NCI-H2081 (cell line): ENCODE data around the gene MSMO1.

Experiments
- DNase-seq, 2 experiments: peaks; one replicate each; lab custom pipeline; 2025; lab: John Stamatoyannopoulos, UW

The MSMO1 gene

GRCh38 chr4:165360041-165360695, 32.7 kb downstream of the MSMO1 start:
- DNase-seq: no peak

DNA sequence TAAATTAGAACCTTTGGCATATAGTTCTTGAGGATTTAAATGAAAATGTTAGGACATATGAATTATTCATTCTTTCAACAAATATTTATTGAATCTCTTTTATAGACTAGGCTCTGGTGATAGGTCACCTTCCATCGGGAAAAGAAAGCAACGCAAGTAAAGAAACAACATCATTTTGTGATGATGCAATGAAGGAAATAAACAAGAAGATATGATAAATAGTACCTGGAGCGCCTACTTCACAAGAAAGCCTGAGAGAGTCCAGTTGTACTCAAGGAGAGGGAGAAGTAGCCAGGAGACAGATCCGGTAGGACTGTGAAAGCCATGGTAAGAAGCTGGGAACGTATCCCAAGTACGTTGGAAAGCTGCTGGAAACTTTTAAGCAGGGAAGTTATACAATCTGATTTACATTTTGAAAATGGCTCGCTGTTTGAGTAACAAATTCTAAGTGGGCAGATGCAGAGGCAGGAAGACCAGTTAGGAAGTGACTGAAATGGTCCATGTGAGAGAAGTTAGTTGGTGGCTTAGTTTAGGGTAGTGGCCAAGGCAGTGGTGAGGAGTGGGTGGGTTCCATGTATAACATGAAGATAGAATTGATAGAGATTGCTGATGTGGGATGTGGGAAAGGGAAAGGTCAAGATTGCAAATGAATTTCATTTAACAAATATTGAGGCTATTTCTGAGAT, 33.7 kb downstream of the MSMO1 start:
- DNase-seq: no peak

- no peak for DNase-seq
These were observed 34.3 kb downstream of the MSMO1 start for GRCh38 chr4:165361810-165362209.

GRCh38 chr4:165364452-165365080, 37.1 kb downstream of the MSMO1 start:
- no peak for DNase-seq

- DNase-seq: no peak
These were observed 39.6 kb downstream of the MSMO1 start for GRCh38 chr4:165367040-165367439.

DNA sequence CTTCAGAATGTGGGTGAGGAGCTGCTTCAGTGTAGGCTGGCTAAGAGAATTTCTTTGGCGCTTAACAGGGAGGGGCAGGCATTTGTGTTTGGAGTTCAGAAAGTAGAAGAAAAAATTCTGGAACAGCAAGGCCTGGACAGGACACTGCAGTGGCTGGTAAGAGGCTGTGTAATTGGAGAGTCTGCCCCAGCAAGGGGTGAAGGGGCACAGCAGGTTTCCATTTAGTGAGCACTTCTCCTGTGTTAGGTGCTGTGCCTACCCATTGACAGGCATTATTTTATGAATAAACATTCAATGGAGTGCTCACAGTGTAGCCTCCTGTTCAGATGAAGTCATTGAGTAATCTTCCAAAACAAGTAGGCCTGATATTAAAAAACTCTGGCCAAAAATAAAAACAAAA, 40.6 kb downstream of the MSMO1 start:
- peak in 1 of 2 experiments; percentile 54 for DNase-seq

- no peak for DNase-seq
These were observed 41.1 kb downstream of the MSMO1 start for GRCh38 chr4:165368567-165368966.

DNA sequence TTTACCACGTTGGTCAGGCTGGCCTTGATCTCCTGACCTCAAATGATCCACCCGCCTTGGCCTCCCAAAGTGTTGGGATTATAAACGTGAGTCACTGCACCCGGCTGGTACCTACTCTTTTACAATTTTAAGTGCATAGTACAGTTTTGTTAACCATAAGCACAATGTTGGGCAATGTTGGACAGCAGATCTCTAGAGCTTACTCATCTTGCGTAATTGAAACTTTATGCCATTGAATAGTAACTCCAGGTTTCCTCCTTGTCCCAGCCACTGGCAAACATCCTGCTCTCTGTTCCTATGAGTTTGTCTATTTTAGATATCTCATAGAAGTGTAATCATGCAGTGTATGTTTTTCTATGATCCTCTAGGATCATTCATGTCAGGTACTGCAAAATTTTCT, 42.1 kb downstream of the MSMO1 start:
- no peak for DNase-seq

GRCh38 chr4:165370530-165370929, 43.1 kb downstream of the MSMO1 start:
- DNase-seq: no peak

- DNase-seq: no peak
These were observed 48.0 kb downstream of the MSMO1 start for GRCh38 chr4:165375465-165375864.

- no peak for DNase-seq
These were observed 50.9 kb downstream of the MSMO1 start for GRCh38 chr4:165378398-165378744.

GRCh38 chr4:165378745-165379677, 51.5 kb downstream of the MSMO1 start, which contains the start of gene CPE:
Gene CPE, plus strand, starts transcription at chr4:165379008. Its CDS starts 214 bp downstream, at chr4:165379222.
- peak; percentile 81 to 88 for DNase-seq

DNA sequence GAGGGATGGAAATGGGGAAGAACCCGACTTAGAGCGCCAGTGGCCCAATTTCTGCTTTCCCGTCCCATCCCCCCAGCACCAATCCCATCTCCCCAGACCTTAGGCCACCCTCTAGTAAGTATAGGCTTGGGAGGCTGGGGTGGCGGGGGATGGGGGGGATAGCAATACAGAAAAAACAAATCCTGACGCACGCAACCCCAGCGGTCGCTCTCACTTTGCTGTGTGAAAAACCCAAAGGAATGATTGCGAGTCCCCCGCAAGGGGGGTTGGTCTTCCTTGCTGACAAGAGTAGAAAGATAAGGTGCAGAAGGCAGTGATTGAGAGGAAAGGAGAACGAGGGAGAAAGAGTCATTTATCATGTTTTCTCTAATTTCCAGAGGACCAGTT, 52.2 kb downstream of the MSMO1 start:
- peak; percentile 57 to 74 for DNase-seq

DNA sequence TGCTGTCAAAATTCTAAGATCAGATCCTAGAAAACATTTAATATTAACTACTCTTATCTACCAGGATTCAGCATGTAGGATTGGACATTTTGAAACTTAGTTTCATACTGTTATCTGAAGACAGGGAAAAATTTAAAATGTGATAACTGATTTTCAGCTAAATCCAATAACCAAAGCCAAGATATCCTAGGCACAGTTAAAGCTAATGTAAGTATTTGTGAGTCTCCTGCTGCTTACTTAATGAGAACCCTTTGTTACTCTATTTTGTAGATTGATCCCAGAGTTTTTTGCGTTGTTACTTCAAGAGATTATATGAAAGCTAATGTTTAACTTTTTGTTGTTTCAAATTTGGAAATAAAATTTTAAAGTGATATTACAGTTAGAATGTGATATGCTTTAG, 53.3 kb downstream of the MSMO1 start:
- no peak for DNase-seq

- DNase-seq: peak in 1 of 2 experiments; percentile 19
These were observed 54.4 kb downstream of the MSMO1 start for GRCh38 chr4:165381821-165382373.

- DNase-seq: no peak
These were observed 55.2 kb downstream of the MSMO1 start for GRCh38 chr4:165382640-165383039.

- peak; percentile 49 to 89 for DNase-seq
These were observed 56.2 kb downstream of the MSMO1 start for GRCh38 chr4:165383591-165384073.

DNA sequence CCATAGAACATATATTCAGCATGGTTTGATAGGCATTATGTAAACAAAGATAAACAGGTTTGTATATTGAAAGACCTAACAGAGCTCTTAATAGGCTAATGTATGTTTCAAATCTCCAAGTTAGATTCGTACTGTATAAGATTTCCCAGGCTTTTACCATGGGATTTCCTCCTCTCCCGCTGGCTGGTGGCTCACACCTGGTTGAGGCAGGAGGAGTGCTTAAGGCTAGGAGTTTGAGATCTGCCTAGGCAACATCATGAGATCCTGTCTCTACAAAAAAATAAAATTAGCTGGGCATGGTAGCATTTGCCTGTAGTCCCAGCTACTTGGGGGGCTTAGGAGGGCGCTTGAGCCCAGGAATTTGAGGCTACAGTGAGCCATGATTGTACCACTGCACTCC, 56.7 kb downstream of the MSMO1 start:
- no peak for DNase-seq

DNA sequence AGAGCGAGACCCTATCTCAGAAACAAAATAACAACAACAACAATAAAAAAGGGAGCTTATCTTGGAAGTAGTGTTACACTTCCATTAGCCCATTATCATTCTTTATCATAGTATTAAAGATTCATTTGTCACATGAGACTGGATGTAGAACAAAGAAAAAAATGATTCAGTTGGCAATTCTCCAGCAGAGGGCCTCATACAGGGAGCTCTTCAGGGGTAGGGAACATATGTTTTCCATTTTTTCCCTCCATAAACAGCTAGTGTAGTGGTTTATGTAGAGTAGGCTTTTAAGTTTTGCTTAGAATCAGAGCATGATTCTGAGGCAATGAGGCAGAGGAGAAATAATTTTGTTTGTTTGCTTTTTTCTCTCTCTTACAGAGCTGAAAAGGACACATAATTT, 57.1 kb downstream of the MSMO1 start:
- DNase-seq: peak; percentile 44 to 74

DNA sequence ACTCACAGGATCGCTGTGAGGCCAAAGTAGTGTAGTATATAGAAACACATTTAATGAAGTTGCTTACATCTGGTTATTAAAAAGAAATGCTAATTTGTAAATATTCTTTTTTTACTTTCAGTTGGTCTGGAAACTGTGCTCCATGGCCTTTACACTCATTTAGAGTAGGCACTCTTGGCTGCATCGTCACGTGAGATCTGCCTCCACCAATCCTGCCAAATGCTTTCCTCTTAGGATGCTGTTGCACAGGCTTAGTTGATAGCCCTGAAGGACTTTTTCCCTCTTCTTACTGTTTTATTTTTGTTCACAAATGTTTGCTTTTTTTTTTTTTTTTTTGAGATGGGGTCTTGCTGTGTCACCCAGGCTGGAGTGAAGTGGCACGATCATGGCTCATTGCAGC, 57.7 kb downstream of the MSMO1 start:
- no peak for DNase-seq

DNA sequence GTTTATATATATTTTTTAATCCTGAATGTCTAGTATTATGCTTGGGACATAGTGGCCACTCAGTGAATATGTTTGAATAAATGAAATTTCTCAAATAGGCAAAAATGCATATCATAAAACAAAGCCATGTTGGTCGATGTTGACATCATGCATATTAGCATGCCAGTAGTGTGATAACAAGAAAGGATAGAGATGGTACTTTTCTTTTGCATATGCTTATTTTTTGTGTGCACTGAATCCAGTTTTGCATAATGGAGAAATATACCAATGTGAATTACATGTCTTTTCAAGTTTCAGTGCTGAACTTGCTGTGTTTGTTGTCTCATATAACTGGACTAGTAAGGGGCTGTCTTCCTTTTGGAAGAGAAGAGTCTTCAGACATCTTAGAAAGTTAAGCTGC, 58.9 kb downstream of the MSMO1 start:
- DNase-seq: no peak

DNA sequence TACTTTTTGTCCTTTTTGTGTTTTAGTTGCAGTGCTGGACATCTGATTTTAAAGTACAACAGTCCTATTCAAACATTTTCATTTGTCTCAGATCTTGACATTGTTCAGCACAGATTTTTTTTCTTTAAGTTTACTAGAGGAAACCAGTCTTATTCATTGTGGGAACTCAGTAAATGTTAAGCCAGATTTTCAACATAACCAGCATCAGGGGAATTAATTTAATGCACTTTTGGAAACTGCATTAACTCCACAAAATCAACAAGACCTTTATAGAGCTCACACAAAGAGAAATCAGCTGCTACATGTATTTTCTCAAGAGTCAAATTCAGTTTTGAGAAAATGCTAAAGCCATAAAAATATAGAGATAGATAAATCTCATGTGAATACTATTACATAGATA, 61.3 kb downstream of the MSMO1 start:
- DNase-seq: no peak
